GM19397 (cell line): ENCODE measurements around the gene ZFP62.

ENCODE experiments used
- ATAC-seq: cut with Tn5 transposase; IDR thresholded peaks from one replicate; pipeline ENCODE4 v1.9.1; 2021; ENCODE audit warnings: mild to moderate bottlenecking, moderate library complexity; ENCODE audit not compliant: unreplicated experiment

Gene ZFP62

GRCh38 chr5:180869587-180869986 is 8.5 kb upstream of the ZFP62 start:
- ATAC-seq, result no peak

- no peak for ATAC-seq
Measured at GRCh38 chr5:180868960-180869359, 7.9 kb upstream of the ZFP62 start.

- ATAC-seq, result no peak
Measured at GRCh38 chr5:180866985-180867384, 5.9 kb upstream of the ZFP62 start.

GRCh38 chr5:180865981-180866695 is 5.1 kb upstream of the ZFP62 start:
- no peak for ATAC-seq

GRCh38 chr5:180862645-180863044 is 1.6 kb upstream of the ZFP62 start:
- no peak for ATAC-seq

- ATAC-seq, result peak; percentile 31
Measured at GRCh38 chr5:180860273-180860886, 696 bp downstream of the ZFP62 start.

GRCh38 chr5:180858586-180858985 is 2.5 kb downstream of the ZFP62 start:
- no peak for ATAC-seq

- no peak for ATAC-seq
Measured at GRCh38 chr5:180853848-180854176, 7.3 kb downstream of the ZFP62 start.

- ATAC-seq, result no peak
Measured at GRCh38 chr5:180853121-180853847, 7.8 kb downstream of the ZFP62 start.

GRCh38 chr5:180852495-180852894 is 8.6 kb downstream of the ZFP62 start:
- no peak for ATAC-seq

GRCh38 chr5:180850434-180851078 is 10.5 kb downstream of the ZFP62 start:
- no peak for ATAC-seq

- ATAC-seq, result no peak
Measured at GRCh38 chr5:180849827-180850226, 11.2 kb downstream of the ZFP62 start.

GRCh38 chr5:180848878-180849277 is 12.2 kb downstream of the ZFP62 start:
- ATAC-seq, result no peak

- ATAC-seq, result no peak
Measured at GRCh38 chr5:180848265-180848664, 12.8 kb downstream of the ZFP62 start.

- no peak for ATAC-seq
Measured at GRCh38 chr5:180847026-180847425, 14.1 kb downstream of the ZFP62 start.

GRCh38 chr5:180844858-180845257 is 16.2 kb downstream of the ZFP62 start:
- no peak for ATAC-seq

- ATAC-seq, result no peak
Measured at GRCh38 chr5:180844432-180844831, 16.6 kb downstream of the ZFP62 start.

GRCh38 chr5:180839935-180840334 is 21.1 kb downstream of the ZFP62 start:
- no peak for ATAC-seq

- no peak for ATAC-seq
Measured at GRCh38 chr5:180839227-180839626, 21.8 kb downstream of the ZFP62 start.

- no peak for ATAC-seq
Measured at GRCh38 chr5:180837478-180837877, 23.6 kb downstream of the ZFP62 start.

- peak; percentile 45 for ATAC-seq
Measured at GRCh38 chr5:180832638-180833068, 28.4 kb downstream of the ZFP62 start.
